Measurements from ENCODE around the gene SYTL5.

GRCh38 chrX:38061335-38061734, 55.0 kb downstream of the SYTL5 start:
- TF ChIP-seq, protein P1, sequence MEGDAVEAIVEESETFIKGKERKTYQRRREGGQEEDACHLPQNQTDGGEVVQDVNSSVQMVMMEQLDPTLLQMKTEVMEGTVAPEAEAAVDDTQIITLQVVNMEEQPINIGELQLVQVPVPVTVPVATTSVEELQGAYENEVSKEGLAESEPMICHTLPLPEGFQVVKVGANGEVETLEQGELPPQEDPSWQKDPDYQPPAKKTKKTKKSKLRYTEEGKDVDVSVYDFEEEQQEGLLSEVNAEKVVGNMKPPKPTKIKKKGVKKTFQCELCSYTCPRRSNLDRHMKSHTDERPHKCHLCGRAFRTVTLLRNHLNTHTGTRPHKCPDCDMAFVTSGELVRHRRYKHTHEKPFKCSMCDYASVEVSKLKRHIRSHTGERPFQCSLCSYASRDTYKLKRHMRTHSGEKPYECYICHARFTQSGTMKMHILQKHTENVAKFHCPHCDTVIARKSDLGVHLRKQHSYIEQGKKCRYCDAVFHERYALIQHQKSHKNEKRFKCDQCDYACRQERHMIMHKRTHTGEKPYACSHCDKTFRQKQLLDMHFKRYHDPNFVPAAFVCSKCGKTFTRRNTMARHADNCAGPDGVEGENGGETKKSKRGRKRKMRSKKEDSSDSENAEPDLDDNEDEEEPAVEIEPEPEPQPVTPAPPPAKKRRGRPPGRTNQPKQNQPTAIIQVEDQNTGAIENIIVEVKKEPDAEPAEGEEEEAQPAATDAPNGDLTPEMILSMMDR (IDR thresholded peaks at IDR 0.05) = no peak
- no peak for TF ChIP-seq EP300 (IDR thresholded peaks at IDR 0.05)

Measured in ovary (tissue), 3 donors.